Measurements from ENCODE around the gene FAM20A.

GRCh38 chr17:68599552-68600066, 1.6 kb downstream of the FAM20A start:
- TF ChIP-seq, protein P1, sequence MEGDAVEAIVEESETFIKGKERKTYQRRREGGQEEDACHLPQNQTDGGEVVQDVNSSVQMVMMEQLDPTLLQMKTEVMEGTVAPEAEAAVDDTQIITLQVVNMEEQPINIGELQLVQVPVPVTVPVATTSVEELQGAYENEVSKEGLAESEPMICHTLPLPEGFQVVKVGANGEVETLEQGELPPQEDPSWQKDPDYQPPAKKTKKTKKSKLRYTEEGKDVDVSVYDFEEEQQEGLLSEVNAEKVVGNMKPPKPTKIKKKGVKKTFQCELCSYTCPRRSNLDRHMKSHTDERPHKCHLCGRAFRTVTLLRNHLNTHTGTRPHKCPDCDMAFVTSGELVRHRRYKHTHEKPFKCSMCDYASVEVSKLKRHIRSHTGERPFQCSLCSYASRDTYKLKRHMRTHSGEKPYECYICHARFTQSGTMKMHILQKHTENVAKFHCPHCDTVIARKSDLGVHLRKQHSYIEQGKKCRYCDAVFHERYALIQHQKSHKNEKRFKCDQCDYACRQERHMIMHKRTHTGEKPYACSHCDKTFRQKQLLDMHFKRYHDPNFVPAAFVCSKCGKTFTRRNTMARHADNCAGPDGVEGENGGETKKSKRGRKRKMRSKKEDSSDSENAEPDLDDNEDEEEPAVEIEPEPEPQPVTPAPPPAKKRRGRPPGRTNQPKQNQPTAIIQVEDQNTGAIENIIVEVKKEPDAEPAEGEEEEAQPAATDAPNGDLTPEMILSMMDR (optimal IDR thresholded peaks at IDR 0.05 in 1 of 3, IDR thresholded peaks at IDR 0.05 in 1 of 3, conservative IDR thresholded peaks at IDR 0.05 in 1 of 3; ENCODE audit: extremely low read depth in 1 of 3, insufficient read depth in 2 of 3, low read length in 3 of 3): no peak
- peak; percentile 25 for TF ChIP-seq EZH2 (IDR thresholded peaks at IDR 0.05; ENCODE audit: low read length)

Data from keratinocyte (primary cell).